Activated CD4-positive, alpha-beta T cell treated with anti-CD3 and anti-CD28 coated beads, Interleukin-2, amount 10 ng/mL, durations not matched to agents 24 days and 14 days (primary cell): ENCODE results near the gene TBX18. TPM values are rescaled to one million over a fixed set of nuclear protein-coding genes. Genes with fewer than 3 reads are reported as not detected.
A peak's percentile ranks its signal among the peaks of the same experiment; 100 is the strongest.

ENCODE experiments used
- DNase-seq: peaks from one replicate; pipeline ENCODE4 v3.0.0; 2022
- H3K27ac Mint-ChIP-seq: one replicate; pipeline ENCODE4 v1.8.0; 2022; ENCODE audit warnings: mild to moderate bottlenecking, mixed read lengths
- H3K27me3 Mint-ChIP-seq: one replicate; pipeline ENCODE4 v1.8.0; 2022; ENCODE audit warnings: mixed read lengths
- H3K36me3 Mint-ChIP-seq: one replicate; pipeline ENCODE4 v1.8.0; 2022; ENCODE audit warnings: low read depth, mild to moderate bottlenecking, mixed read lengths
- H3K4me1 Mint-ChIP-seq: one replicate; pipeline ENCODE4 v1.8.0; 2021; ENCODE audit warnings: mixed read lengths
- H3K4me3 Mint-ChIP-seq: one replicate; pipeline ENCODE4 v1.8.0; 2022; ENCODE audit warnings: mild to moderate bottlenecking, moderate library complexity, mixed read lengths
- H3K9me3 Mint-ChIP-seq: one replicate; pipeline ENCODE4 v1.8.0; 2021; ENCODE audit warnings: mixed read lengths
- intact Hi-C: fragments of 100-400 bp; cut with micrococcal nuclease; formaldehyde crosslinking; loops from one replicate; pipeline ENCODE4 v1.15.1; 2023
- total RNA-seq: library from RNA; stranded (reverse); gene quantifications from 2 replicates; pipeline ENCODE4 v1.2.3, GENCODE V29; 2022

The TBX18 gene
- total RNA-seq, 1 donor from 2014 or later: not detected

GRCh38 chr6:84768442-84769174 is 4.2 kb upstream of the TBX18 start:
- Mint-ChIP-seq H3K27ac (no peak overlapping the region), H3K9me3 (peaks cover 25% of the 10 kb centered on the region), H3K4me3 (no peak overlapping the region), H3K27me3 (peaks cover 73% of the 10 kb centered on the region), H3K36me3 (peaks cover 9% of the 10 kb centered on the region), H3K4me1 (peaks cover 5% of the 10 kb centered on the region)
- intact Hi-C loops: loop anchor here (10.0 kb wide), 2 partner anchors 914 to 1064 kb away; partner anchors contain the start of genes CYB5R4, RIPPLY2 and SNAP91
- DNase-seq: no peak

- Mint-ChIP-seq H3K27ac (peak overlapping the region; percentile 29), H3K9me3 (peaks cover 25% of the 10 kb centered on the region), H3K4me3 (no peak overlapping the region), H3K36me3 (peaks cover 9% of the 10 kb centered on the region), H3K4me1 (peaks cover 5% of the 10 kb centered on the region), H3K27me3 (peaks cover 70% of the 10 kb centered on the region)
- intact Hi-C loops: loop anchor here (10.0 kb wide), 2 partner anchors 913 to 1063 kb away; partner anchors contain the start of genes CYB5R4, RIPPLY2 and SNAP91
- no peak for DNase-seq
Observed at GRCh38 chr6:84767526-84768201, 3.3 kb upstream of the TBX18 start.

- intact Hi-C loops: loop anchor here (10.0 kb wide), 2 partner anchors 912 to 1062 kb away; partner anchors contain the start of genes CYB5R4, RIPPLY2 and SNAP91
- Mint-ChIP-seq H3K9me3 (peaks cover 25% of the 10 kb centered on the region), H3K4me3 (no peak overlapping the region), H3K36me3 (peaks cover 9% of the 10 kb centered on the region), H3K27me3 (peaks cover 70% of the 10 kb centered on the region), H3K4me1 (peaks cover 5% of the 10 kb centered on the region), H3K27ac (peak overlapping the region; percentile 29)
- no peak for DNase-seq
Observed at GRCh38 chr6:84766799-84767525, 2.6 kb upstream of the TBX18 start.

- Mint-ChIP-seq H3K9me3 (peaks cover 21% of the 10 kb centered on the region), H3K27me3 (peaks cover 69% of the 10 kb centered on the region), H3K4me3 (no peak overlapping the region), H3K4me1 (peaks cover 5% of the 10 kb centered on the region), H3K36me3 (peaks cover 7% of the 10 kb centered on the region), H3K27ac (no peak overlapping the region)
- DNase-seq: no peak
- intact Hi-C loops: loop anchor here (10.0 kb wide), 2 partner anchors 911 to 1061 kb away; partner anchors contain the start of genes CYB5R4, RIPPLY2 and SNAP91
Observed at GRCh38 chr6:84766118-84766798, 1.9 kb upstream of the TBX18 start.

GRCh38 chr6:84763886-84764331 is 489 bp downstream of the TBX18 start:
- Mint-ChIP-seq H3K4me3 (peak overlapping the region; percentile 63), H3K9me3 (peaks cover 17% of the 10 kb centered on the region), H3K36me3 (peaks cover 7% of the 10 kb centered on the region), H3K4me1 (peaks cover 5% of the 10 kb centered on the region), H3K27me3 (peaks cover 68% of the 10 kb centered on the region), H3K27ac (peak overlapping the region; percentile 82)
- intact Hi-C loops: loop anchor here (10.0 kb wide), 2 partner anchors 909 to 1059 kb away; partner anchors contain the start of genes CYB5R4, RIPPLY2 and SNAP91
- DNase-seq: peak; percentile 57

GRCh38 chr6:84763003-84763885 is 1.2 kb downstream of the TBX18 start:
- H3K36me3 Mint-ChIP-seq: peaks cover 7% of the 10 kb centered on the region
- DNase-seq: peak; percentile 56
- intact Hi-C loops: loop anchor here (10.0 kb wide), 2 partner anchors 908 to 1058 kb away; partner anchors contain the start of genes CYB5R4, RIPPLY2 and SNAP91
- H3K27me3 Mint-ChIP-seq: peaks cover 61% of the 10 kb centered on the region
- peaks cover 5% of the 10 kb centered on the region for H3K4me1 Mint-ChIP-seq
- H3K9me3 Mint-ChIP-seq: peaks cover 17% of the 10 kb centered on the region
- H3K27ac Mint-ChIP-seq: peak overlapping the region; percentile 66
- no peak overlapping the region for H3K4me3 Mint-ChIP-seq

- Mint-ChIP-seq H3K4me1 (peaks cover 5% of the 10 kb centered on the region), H3K27me3 (peaks cover 53% of the 10 kb centered on the region), H3K27ac (no peak overlapping the region), H3K4me3 (no peak overlapping the region), H3K9me3 (peaks cover 13% of the 10 kb centered on the region), H3K36me3 (peaks cover 6% of the 10 kb centered on the region)
- intact Hi-C loops: loop anchor here (10.0 kb wide), 2 partner anchors 908 to 1058 kb away; partner anchors contain the start of genes CYB5R4, RIPPLY2 and SNAP91
- DNase-seq: no peak
Observed at GRCh38 chr6:84762220-84763002, 2.0 kb downstream of the TBX18 start.

- Mint-ChIP-seq H3K4me3 (no peak overlapping the region), H3K27me3 (peaks cover 28% of the 10 kb centered on the region), H3K9me3 (no peaks in the 10 kb centered on the region), H3K36me3 (no peaks in the 10 kb centered on the region), H3K4me1 (no peaks in the 10 kb centered on the region), H3K27ac (no peak overlapping the region)
- no peak for DNase-seq
- intact Hi-C loops: no loop called here
Observed at GRCh38 chr6:84758486-84758885, 5.9 kb downstream of the TBX18 start.

GRCh38 chr6:84756877-84757276 is 7.5 kb downstream of the TBX18 start:
- H3K9me3 Mint-ChIP-seq: no peaks in the 10 kb centered on the region
- H3K4me3 Mint-ChIP-seq: no peak overlapping the region
- intact Hi-C loops: no loop called here
- DNase-seq: no peak
- no peaks in the 10 kb centered on the region for H3K4me1 Mint-ChIP-seq
- no peaks in the 10 kb centered on the region for H3K36me3 Mint-ChIP-seq
- no peak overlapping the region for H3K27ac Mint-ChIP-seq
- H3K27me3 Mint-ChIP-seq: peaks cover 16% of the 10 kb centered on the region

GRCh38 chr6:84756466-84756865 is 7.9 kb downstream of the TBX18 start:
- no peak for DNase-seq
- H3K36me3 Mint-ChIP-seq: no peaks in the 10 kb centered on the region
- peaks cover 13% of the 10 kb centered on the region for H3K27me3 Mint-ChIP-seq
- H3K4me1 Mint-ChIP-seq: no peaks in the 10 kb centered on the region
- H3K27ac Mint-ChIP-seq: no peak overlapping the region
- intact Hi-C loops: no loop called here
- H3K9me3 Mint-ChIP-seq: no peaks in the 10 kb centered on the region
- H3K4me3 Mint-ChIP-seq: no peak overlapping the region

GRCh38 chr6:84753173-84753572 is 11.2 kb downstream of the TBX18 start:
- no peak for DNase-seq
- intact Hi-C loops: no loop called here
- Mint-ChIP-seq H3K27me3 (peaks cover 2% of the 10 kb centered on the region), H3K4me3 (no peak overlapping the region), H3K36me3 (no peaks in the 10 kb centered on the region), H3K4me1 (no peaks in the 10 kb centered on the region), H3K9me3 (no peaks in the 10 kb centered on the region), H3K27ac (no peak overlapping the region)
